NT2/D1 (cell line): ENCODE measurements around the gene ABCA3.

Source experiments
- SUZ12 ChIP-seq: IDR thresholded peaks from 2 replicates; pipeline ENCODE4 v1.6.1; 2011; ENCODE audit not compliant: insufficient read length, insufficient read depth; ENCODE audit errors: extremely low read depth
- YY1 ChIP-seq: IDR thresholded peaks from 2 replicates; pipeline ENCODE4 v1.6.1; 2011; ENCODE audit not compliant: insufficient read length, insufficient read depth
- ZNF274 ChIP-seq: IDR thresholded peaks from 2 replicates; pipeline ENCODE4 v1.6.1; 2011; ENCODE audit warnings: mild to moderate bottlenecking, low read depth, low read length

DNA sequence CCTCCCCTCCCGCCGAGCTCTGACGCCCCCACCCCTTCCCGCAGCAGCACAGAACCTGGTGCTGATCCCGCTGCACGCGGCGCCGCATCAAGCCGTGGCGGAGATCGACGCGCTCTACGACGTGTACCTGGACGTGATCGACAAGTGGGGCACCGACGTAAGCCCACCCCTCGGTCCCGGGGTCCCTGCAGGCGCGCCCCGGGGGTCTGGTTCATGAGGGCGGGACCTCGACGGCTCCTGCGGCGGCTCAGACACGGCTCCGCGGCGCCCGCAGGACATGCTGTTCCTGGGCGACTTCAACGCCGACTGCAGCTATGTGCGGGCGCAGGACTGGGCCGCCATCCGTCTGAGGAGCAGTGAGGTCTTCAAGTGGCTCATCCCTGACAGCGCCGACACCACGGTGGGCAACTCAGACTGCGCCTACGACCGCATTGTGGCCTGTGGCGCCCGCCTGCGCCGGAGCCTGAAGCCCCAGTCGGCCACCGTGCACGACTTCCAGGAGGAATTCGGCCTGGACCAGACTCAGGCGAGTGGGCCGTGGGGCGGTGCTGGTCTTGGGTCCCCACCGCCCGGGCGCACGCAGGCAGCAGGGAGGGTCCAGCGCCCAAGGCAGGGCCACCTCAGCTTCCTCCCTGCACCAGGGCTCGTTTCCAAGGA lies 102.9 kb downstream of the ABCA3 start:
- TF ChIP-seq ZNF274 = no peak
- no peak for TF ChIP-seq YY1
- TF ChIP-seq SUZ12 = no peak
